ENCODE results near the gene COG5.

Gene COG5

DNA sequence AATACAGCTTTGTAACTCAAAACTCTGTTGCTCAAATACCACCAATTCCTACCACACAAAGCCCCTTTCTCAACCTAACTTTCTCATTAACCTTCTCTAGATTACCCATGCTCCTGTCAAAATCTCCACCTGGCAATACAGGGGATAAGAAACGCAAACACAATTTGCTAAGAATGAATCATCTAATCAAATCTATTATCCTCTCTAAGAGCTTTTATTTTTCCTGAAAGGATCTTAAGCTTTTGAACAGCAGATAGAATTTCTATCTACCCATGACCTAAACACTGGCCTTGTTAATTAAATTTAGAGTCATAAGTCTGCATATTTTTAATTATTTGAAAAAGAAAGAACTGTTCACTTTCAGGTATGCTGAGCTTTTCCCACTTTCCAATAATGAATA, 296.6 kb downstream of the COG5 start:
- ChIA-PET POLR2A (no interaction called here), CTCF (no interaction called here)
- no peak overlapping the region for H3K27ac ChIP-seq (ENCODE audit: extremely low read depth, low read depth, low read length)
- no peaks in the 10 kb centered on the region for H3K4me1 ChIP-seq (ENCODE audit: control insufficient read depth, insufficient read depth, low read length)
- no peak overlapping the region for H3K4me3 ChIP-seq (ENCODE audit: low read depth, low read length)
- no peaks in the 10 kb centered on the region for H3K9me3 ChIP-seq (ENCODE audit: control insufficient read depth, insufficient read depth, low read depth, low read length)
- TF ChIP-seq, protein P1, sequence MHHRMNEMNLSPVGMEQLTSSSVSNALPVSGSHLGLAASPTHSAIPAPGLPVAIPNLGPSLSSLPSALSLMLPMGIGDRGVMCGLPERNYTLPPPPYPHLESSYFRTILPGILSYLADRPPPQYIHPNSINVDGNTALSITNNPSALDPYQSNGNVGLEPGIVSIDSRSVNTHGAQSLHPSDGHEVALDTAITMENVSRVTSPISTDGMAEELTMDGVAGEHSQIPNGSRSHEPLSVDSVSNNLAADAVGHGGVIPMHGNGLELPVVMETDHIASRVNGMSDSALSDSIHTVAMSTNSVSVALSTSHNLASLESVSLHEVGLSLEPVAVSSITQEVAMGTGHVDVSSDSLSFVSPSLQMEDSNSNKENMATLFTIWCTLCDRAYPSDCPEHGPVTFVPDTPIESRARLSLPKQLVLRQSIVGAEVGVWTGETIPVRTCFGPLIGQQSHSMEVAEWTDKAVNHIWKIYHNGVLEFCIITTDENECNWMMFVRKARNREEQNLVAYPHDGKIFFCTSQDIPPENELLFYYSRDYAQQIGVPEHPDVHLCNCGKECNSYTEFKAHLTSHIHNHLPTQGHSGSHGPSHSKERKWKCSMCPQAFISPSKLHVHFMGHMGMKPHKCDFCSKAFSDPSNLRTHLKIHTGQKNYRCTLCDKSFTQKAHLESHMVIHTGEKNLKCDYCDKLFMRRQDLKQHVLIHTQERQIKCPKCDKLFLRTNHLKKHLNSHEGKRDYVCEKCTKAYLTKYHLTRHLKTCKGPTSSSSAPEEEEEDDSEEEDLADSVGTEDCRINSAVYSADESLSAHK (tag by site-specific recombination; IDR thresholded peaks at IDR 0.05) = no peak
- TF ChIP-seq ZBTB8A (tag by site-specific recombination; IDR thresholded peaks at IDR 0.05) (no peak), ZNF544 (tag by site-specific recombination; IDR thresholded peaks at IDR 0.05) (no peak), ZNF266 (tag by site-specific recombination; IDR thresholded peaks at IDR 0.05; ENCODE audit: low read depth) (no peak), ZNF776 (tag by site-specific recombination; IDR thresholded peaks at IDR 0.05; ENCODE audit: borderline replicate concordance) (no peak), ZNF610 (tag by site-specific recombination; IDR thresholded peaks at IDR 0.05; ENCODE audit: borderline replicate concordance) (no peak), ZNF701 (tag by site-specific recombination; IDR thresholded peaks at IDR 0.05) (no peak), ZNF660 (tag by site-specific recombination; IDR thresholded peaks at IDR 0.05) (no peak), ZBTB7A (tag by site-specific recombination; IDR thresholded peaks at IDR 0.05; ENCODE audit: low read depth) (no peak), ZNF302 (tag by site-specific recombination; IDR thresholded peaks at IDR 0.05; ENCODE audit: low read depth) (no peak), TRIM28 (IDR thresholded peaks at IDR 0.05; ENCODE audit: borderline replicate concordance, low read length) (no peak), ZNF175 (tag by site-specific recombination; IDR thresholded peaks at IDR 0.05) (no peak), ZNF311 (tag by site-specific recombination; IDR thresholded peaks at IDR 0.05; ENCODE audit: borderline replicate concordance) (no peak), YY2 (tag by site-specific recombination; IDR thresholded peaks at IDR 0.05) (no peak), ZBTB1 (tag by site-specific recombination; IDR thresholded peaks at IDR 0.05) (no peak), ZNF843 (tag by site-specific recombination; IDR thresholded peaks at IDR 0.05) (no peak), ZNF707 (tag by site-specific recombination; IDR thresholded peaks at IDR 0.05) (no peak), ZNF174 (tag by site-specific recombination; IDR thresholded peaks at IDR 0.05) (no peak), IKZF3 (tag by site-specific recombination; IDR thresholded peaks at IDR 0.05) (no peak)
- TF ChIP-seq, protein P2, sequence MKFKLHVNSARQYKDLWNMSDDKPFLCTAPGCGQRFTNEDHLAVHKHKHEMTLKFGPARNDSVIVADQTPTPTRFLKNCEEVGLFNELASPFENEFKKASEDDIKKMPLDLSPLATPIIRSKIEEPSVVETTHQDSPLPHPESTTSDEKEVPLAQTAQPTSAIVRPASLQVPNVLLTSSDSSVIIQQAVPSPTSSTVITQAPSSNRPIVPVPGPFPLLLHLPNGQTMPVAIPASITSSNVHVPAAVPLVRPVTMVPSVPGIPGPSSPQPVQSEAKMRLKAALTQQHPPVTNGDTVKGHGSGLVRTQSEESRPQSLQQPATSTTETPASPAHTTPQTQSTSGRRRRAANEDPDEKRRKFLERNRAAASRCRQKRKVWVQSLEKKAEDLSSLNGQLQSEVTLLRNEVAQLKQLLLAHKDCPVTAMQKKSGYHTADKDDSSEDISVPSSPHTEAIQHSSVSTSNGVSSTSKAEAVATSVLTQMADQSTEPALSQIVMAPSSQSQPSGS (tag by site-specific recombination; IDR thresholded peaks at IDR 0.05; ENCODE audit: low read depth) = no peak
- no peaks in the 10 kb centered on the region for H3K36me3 ChIP-seq (ENCODE audit: control insufficient read depth in 2 of 2, insufficient read depth in 1 of 2, low read length in 2 of 2)

DNA sequence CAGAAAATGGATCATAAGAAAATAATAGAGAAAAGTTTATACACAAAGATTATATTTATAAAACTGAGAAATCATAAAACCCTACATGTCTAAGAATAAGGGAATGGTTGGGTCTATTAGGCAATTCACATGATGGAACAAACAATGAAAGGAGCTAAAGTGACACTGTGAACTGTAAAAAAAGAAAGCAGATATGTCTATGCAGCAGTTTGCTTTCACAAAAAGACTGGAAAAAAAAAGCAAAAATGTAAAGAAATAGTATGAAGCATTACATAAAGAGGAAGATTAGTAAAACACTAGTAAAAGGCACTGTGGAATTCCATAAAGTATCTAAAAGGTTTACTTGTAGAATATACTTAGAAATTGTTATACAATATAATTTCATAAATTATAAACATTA, 299.0 kb downstream of the COG5 start:
- H3K27ac ChIP-seq (ENCODE audit: extremely low read depth, low read depth, low read length) = no peak overlapping the region
- TF ChIP-seq SP3 (tag by site-specific recombination; IDR thresholded peaks at IDR 0.05) (no peak), ZNF132 (tag by site-specific recombination; IDR thresholded peaks at IDR 0.05; ENCODE audit: borderline replicate concordance) (no peak)
- no peak overlapping the region for H3K4me3 ChIP-seq (ENCODE audit: low read depth, low read length)
- H3K36me3 ChIP-seq (ENCODE audit: control insufficient read depth in 2 of 2, insufficient read depth in 1 of 2, low read length in 2 of 2) = no peaks in the 10 kb centered on the region
- no peaks in the 10 kb centered on the region for H3K4me1 ChIP-seq (ENCODE audit: control insufficient read depth, insufficient read depth, low read length)
- ChIA-PET CTCF (no interaction called here), POLR2A (no interaction called here)
- H3K9me3 ChIP-seq (ENCODE audit: control insufficient read depth, insufficient read depth, low read depth, low read length) = no peaks in the 10 kb centered on the region

Data from HEK293 (cell line).